ENCODE results near the gene GRK2. TPM values are rescaled to one million over a fixed set of nuclear protein-coding genes. Genes with fewer than 3 reads are reported as not detected.
A peak's percentile ranks its signal among the peaks of the same experiment; 100 is the strongest.

GRK2 gene
- total and polyA plus RNA-seq, 2 donors (not counting 1 experiment from before 2014, with no cell fraction given), result 294 to 534 TPM

DNA sequence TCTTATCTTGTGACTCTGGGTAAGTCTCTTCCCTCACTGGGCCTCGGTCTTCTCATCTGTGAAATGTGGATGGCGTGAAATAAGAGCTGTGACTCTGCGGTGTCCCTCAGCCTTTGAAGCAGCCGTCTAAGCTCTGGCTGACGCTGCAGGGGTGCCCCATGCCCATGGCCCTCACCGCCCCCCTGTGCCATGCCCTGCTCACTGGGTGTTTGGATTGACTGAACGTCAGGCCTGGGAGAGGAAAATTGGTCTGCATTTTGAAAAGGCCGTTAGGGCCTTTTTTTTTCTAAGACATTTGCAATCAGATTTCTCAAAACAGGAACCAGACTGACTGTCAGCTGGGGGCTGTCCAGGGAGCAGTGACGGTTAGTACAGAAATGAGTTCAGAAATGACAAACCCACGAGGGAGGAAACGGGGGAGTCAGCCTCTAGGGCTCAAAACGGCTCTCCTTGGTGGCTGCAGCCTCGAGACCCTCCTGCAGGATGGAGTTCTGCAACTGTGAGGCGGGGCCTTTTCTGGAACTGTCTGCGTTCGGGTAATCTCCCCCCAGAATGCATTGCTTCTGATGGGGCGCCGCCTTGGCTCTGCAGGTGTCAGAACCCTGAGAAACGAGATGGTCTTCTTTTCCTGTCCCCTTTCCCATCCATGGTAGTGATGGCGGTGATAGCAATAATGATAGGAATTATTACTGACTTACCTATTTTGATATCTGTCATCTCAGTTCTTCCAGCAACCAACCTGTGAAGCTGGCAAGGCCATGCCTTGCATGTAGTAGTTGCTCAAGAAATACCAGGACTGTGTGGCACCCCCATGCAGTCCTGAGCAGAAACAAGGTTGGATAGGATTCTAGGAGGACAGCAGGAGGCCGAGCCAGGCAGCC, 2.0 kb downstream of the GRK2 start:
- Mint-ChIP-seq H3K27ac (peak overlapping the region; percentile 98), H3K9me3 (ENCODE audit: insufficient read depth) (no peaks in the 10 kb centered on the region), H3K4me1 (peaks cover 74% of the 10 kb centered on the region), H3K4me3 (peak overlapping the region; percentile 98), H3K27me3 (no peaks in the 10 kb centered on the region)
- ATAC-seq (ENCODE audit: low read depth) (peak; percentile 42), DNase-seq (peak; percentile 81)
- Histone ChIP-seq H3K9ac (ENCODE audit: low read length) (peak overlapping the region; percentile 95), H3K4me3 (ENCODE audit: control extremely low read depth in 1 of 5, extremely low read depth in 1 of 5, insufficient read depth in 1 of 5, low read depth in 2 of 5, low read length in 4 of 5) (peak overlapping the region; percentile 80 to 89 (median 87)), H3K27ac (ENCODE audit: low read length in 2 of 2) (peak overlapping the region; percentile 73 to 82), H3K4me2 (replicated peaks; ENCODE audit: low read depth, low read length, poor library complexity, severe bottlenecking) (peak overlapping the region; percentile 92), H3K4me1 (ENCODE audit: control insufficient read depth in 2 of 2, insufficient read depth in 2 of 2, low read length in 2 of 2) (peaks cover 65 to 68% of the 10 kb centered on the region in 2 donors), H3K36me3 (replicated peaks in 1 of 2; ENCODE audit: control extremely low read depth in 1 of 2, control insufficient read depth in 1 of 2, extremely low read depth in 1 of 2, insufficient read depth in 2 of 2, low read length in 1 of 2) (peaks cover 0 to 55% of the 10 kb centered on the region in 2 experiments), H3K79me2 (ENCODE audit: control insufficient read depth, insufficient read depth, low read length) (peaks cover 96% of the 10 kb centered on the region), H4K20me1 (ENCODE audit: control insufficient read depth, insufficient read depth, low read length, poor library complexity, severe bottlenecking) (peaks cover 65% of the 10 kb centered on the region), H2AFZ (ENCODE audit: insufficient read depth, low read depth, low read length, poor library complexity, severe bottlenecking) (no peak overlapping the region), H3K9me3 (ENCODE audit: control extremely low read depth in 1 of 3, control insufficient read depth in 2 of 3, insufficient read depth in 1 of 3, low read length in 2 of 3) (no peaks in the 10 kb centered on the region), H3K27me3 (replicated peaks in 1 of 4; ENCODE audit: control extremely low read depth in 1 of 4, control insufficient read depth in 3 of 4, insufficient read depth in 4 of 4, low read length in 3 of 4) (no peaks in the 10 kb centered on the region)
- ChIA-PET CTCF (interaction anchor here (0.9 to 8.9 kb wide), 11 partner anchors 9 to 136 kb away, joined by 3 to 229 read pairs (median 10); partner anchors contain the start of genes ANKRD13D and TBC1D10C), POLR2A (interaction anchor here (1.0 to 7.8 kb wide), 9 partner anchors 9 to 133 kb away, joined by 3 to 131 read pairs (median 22); partner anchors contain the start of genes ANKRD13D, POLD4 and PPP1CA)
- under 1% methylated on average over 16 of the region's 21 CpGs for WGBS (ENCODE audit: insufficient coverage)
- TF ChIP-seq, protein P1, sequence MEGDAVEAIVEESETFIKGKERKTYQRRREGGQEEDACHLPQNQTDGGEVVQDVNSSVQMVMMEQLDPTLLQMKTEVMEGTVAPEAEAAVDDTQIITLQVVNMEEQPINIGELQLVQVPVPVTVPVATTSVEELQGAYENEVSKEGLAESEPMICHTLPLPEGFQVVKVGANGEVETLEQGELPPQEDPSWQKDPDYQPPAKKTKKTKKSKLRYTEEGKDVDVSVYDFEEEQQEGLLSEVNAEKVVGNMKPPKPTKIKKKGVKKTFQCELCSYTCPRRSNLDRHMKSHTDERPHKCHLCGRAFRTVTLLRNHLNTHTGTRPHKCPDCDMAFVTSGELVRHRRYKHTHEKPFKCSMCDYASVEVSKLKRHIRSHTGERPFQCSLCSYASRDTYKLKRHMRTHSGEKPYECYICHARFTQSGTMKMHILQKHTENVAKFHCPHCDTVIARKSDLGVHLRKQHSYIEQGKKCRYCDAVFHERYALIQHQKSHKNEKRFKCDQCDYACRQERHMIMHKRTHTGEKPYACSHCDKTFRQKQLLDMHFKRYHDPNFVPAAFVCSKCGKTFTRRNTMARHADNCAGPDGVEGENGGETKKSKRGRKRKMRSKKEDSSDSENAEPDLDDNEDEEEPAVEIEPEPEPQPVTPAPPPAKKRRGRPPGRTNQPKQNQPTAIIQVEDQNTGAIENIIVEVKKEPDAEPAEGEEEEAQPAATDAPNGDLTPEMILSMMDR (IDR thresholded peaks at IDR 0.05), result no peak
- TF ChIP-seq EZH2 (IDR thresholded peaks at IDR 0.05; ENCODE audit: borderline replicate concordance, insufficient read depth, low read depth, low read length, poor library complexity, severe bottlenecking), result no peak
- intact Hi-C loops (cut with micrococcal nuclease), result loop anchor here (1.0 to 10.0 kb wide), 4 partner anchors 9 to 316 kb away; partner anchors contain the start of genes CDK2AP2, GSTP1 and PITPNM1

All from B cell (primary cell).